ENCODE measurements around the gene PNP.

GRCh38 chr14:20477211-20477876 is 8.1 kb downstream of the PNP start:
- TF ChIP-seq CTCF (IDR thresholded peaks at IDR 0.05) (no peak), POLR2A (IDR thresholded peaks at IDR 0.05) (no peak)
